Glomerular endothelial cell (primary cell): Measurements from ENCODE around the gene PPM1L. TPM values are rescaled to one million over a fixed set of nuclear protein-coding genes. Genes with fewer than 3 reads are reported as not detected.

ENCODE experiments used
- DNase-seq: peaks from one replicate; pipeline ENCODE4 v3.0.0-alpha.2; 2011; ENCODE audit warnings: low read depth, low spot score; ENCODE audit errors: extremely low read depth
- total RNA-seq: library from RNA; depleted of rRNA; stranded (reverse); fragments of >200 nt; gene quantifications from 2 replicates; pipeline ENCODE4 v1.2.3, GENCODE V29; 2015

Gene PPM1L
- total RNA-seq, 1 donor from 2014 or later, result 3.2 TPM

DNA sequence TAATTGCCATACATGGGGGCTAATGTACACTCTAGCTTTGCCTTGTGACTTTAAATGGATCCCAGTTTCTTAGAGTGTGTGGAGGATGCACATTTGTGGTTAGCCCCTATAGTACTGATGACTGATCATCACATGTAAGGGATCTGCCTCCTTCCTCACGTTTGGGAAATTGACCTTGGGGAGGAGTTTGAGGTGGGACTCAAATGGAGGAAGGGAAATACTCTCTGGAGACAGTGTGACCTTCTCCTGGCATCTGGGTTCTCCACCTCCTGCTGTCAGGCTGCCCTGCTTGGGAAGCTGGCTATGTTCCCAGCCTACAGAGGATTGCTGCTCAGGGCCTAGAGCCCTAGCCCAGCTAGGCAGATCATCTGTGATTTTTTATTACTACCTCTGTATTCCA is 48.7 kb downstream of the PPM1L start:
- no peak for DNase-seq

DNA sequence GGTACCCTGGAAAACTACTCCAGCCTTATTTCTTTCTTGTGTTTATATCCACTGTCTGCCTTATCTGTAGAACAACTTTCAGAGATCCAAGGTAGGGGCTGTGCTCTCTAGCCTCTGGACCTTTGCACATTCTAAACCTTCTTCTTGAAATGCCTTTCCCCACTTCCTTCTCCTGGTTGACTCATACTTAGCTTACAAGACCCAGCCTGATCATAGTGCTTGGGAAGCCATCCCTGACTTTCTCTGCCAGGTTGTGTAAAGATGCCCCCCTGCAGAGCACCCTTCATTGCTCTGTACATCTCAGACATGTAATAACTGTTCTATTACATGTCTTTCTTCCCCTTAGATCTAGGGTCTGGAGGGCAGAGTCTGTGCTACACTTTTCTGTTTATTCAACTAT is 50.1 kb downstream of the PPM1L start:
- DNase-seq, result no peak

DNA sequence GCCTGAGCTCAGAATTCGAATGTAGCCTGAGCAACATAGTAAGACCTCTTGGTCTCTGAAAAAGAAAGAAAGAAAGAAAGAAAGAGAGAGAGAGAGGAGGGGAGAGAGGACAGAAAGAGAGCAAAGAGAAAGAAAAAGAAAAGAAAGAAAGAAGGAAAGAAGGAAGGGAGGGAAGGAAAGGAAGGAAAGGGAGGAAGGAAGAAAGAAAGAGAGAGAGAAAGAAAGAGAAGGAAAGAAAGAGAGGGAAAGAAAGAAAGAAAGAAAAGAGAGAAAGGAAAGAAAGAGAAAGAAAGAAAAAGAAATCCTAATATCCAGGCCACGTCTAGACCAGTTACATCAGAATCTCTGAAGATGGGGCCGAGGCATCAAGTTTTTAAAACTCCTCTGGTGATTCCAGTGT is 50.7 kb downstream of the PPM1L start:
- no peak for DNase-seq

DNA sequence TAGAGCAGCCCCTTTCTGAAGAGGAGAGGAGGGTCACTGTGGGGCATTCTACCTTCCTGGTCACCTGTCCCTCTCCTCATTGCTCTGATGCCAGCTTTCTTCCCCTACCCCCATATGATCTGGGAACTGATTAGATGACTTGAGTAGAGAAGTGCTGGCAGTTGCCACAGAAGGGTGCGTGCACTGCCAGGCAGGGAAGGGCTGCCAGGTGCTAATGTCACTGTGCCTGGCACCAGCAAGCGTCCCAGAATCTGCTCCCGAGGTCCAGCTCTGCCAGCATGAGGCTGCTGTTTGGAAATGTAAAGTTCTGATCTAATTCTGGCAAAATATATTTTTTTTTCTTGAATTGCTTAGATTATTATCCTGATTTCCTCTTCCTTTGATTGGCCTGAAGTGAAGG is 52.8 kb downstream of the PPM1L start:
- no peak for DNase-seq

DNA sequence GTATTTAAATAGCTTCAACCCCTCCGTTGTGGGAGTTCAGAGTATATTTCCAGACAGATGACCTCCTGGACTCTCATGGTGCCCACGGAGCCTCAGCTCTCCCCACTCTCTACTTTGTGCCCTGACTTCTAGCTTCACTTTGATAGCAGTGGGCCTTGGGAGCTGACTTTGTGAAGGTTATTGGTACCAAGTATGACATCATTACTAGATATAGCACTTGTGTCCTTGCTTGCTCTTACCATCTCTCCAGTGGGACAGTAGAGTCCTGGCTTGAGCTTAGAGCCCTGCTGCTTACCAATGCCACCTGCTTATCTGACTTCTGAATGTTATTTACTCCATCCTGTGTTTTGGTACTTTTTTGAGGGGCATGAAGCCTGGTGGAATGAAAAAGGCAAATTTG is 53.4 kb downstream of the PPM1L start:
- no peak for DNase-seq

DNA sequence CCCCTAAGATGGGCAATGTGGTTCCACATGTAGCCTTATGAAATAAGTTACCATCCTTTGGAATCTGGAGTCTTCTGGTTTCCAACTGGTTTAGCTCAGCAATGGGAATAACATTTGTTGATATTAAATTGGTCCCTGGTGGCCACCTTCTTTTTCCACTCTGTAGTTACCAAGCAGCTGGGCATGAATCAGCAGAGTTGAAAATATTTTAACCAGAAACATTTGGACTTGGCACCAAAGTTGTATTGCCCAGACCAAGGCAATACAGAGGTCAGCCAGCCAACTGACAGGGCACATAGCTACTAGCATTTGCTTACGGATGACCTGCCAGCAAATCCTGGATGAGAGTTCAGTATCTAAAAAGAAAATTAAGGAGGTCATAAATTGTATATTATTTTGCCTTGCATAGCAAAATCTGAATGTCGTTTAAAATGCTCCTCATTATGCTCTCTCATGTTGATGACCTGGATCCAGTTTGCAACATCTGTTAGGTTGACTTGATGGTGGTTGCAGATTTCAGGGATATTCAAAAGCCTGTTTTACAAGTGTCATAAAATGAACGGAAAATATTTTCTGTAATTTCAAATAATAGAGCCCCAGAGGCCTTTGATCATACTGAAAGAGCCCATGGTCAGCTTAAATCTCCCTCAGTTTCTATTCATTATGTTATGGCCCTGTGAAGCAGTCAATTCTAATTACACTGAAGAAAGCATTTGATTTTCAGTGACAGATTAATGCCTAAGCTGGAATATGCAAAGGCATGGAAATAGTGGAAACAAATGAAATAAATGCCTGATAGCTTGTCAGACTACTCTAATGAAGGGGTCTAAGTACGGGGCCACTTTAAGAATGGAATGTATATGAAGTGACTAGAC is 54.6 kb downstream of the PPM1L start:
- no peak for DNase-seq

DNA sequence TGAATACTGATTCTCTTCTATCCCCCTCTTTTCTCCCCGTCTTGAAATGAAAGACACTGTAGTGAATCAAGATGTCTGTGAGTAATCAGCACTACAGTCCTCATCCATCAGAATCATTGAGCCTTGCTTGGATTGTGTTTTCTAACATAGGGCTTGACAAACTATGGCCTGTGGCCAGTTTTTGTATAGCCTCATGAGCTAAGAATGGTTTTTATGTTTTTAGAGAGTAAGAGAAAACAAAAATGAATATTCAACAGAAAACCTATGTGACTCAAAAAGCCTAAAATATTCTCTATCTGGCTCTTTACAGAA is 55.2 kb downstream of the PPM1L start:
- DNase-seq, result no peak

DNA sequence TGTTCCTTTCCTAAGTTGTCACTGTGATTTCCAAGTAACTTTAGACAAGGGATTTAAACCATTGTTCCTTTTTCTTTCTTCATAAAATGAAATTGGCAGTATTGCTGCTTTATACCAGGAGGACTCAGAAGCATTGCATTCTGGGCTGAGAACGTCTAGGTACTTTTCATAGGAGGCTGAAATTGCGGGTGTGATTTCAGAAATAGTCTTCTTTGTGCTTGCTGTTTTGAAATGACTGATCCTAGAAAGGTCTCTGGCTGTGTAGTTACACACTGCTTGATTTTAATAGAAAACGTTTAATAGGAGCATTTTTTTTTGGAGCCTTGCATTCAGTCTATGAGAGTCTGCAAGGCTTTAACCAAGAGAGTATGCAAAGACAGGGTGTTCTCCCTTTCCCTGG is 56.3 kb downstream of the PPM1L start:
- no peak for DNase-seq

DNA sequence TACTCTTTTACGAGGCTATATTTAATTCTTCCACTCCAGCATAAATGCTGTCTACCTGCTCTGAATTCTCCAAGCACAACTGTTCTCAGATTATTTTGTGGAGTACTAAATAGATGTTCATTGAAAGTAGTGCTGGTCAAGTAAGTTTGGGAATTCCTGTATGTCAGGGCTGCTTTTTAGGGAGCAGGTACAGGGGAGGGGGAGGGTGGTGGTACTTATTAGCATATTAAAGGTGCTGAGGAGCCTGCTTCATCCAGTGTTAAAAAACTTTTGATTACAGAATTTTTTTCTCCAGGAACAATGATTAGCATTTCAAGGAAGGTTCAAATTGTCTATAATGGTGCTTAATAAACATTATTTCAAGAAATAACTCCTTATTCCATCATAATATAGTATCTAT is 59.2 kb downstream of the PPM1L start:
- DNase-seq, result no peak

DNA sequence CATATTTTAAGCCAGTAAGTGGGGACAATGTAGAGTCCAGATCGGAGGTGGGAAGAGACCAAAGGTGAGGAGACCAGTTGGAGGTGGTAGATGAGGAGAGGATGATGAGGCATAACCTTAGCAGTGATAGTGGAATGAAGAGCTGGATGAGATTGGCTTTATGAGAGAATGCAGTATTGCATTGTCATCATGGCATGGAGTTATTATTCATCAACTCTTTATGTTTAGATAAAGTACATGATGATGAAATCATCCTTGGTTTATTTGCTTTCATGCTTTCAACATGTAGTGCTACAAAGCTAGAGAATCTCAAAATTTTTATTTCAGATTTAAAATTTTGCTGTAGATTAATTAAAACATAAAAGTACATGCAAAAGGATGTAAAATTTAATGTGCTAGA is 64.0 kb downstream of the PPM1L start:
- DNase-seq, result no peak

DNA sequence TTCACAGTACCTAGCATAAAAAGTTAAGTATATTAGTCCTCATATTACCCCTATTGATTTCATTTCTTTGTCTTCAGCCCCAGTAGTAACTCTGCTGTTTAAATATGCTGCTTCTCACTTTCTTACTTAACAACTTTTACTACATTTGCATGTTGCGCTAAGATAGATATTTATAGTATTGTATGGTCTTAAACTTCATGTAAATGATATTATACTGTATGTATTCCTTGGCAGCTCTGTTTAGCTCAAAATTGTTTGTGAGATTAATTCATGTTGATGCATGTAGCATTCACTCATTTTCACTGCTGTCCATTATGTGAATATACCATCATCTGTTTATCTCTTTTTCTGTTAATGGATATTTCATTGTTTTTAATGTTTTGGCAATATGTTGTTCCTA is 64.4 kb downstream of the PPM1L start:
- no peak for DNase-seq

DNA sequence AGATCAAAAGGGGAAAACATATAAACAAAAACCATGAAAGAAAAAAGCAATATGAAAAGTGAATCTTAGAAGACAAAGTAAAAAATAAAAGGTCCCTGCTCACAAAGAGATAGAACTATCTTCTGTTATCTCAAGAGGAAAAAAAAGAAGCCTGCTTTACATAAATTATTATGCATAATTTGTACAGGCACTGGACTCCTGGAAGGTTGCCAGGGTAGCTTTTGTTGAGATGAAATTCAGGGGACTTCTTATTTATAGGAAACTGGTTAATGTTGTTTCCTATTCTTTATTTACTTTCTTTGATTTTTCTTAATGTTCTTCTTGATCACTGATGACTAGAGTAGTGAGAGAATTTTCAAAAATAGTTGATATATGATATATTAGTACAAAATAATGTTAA is 66.9 kb downstream of the PPM1L start:
- no peak for DNase-seq

DNA sequence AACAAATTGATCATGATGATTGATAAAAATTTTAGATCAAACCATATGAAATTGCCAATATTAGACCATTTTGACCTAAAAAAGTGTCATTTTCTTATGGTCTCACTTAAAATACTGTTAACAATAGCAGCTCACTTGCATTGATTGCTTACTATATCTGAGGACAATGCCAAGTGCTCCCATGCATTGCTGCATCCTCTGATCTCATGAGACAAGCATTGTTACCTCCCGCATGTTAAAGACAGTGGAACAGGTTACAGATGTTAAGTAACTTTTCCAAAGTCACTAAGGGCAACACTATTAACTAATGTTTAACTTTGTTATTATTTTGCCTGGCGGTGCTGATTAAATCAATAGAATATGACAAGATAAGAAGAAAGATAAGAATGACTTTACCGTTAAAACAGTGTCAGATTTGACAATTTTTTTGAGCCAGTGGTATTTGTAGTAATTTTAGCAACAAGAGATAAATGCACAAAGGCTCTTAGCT is 69.3 kb downstream of the PPM1L start:
- no peak for DNase-seq

DNA sequence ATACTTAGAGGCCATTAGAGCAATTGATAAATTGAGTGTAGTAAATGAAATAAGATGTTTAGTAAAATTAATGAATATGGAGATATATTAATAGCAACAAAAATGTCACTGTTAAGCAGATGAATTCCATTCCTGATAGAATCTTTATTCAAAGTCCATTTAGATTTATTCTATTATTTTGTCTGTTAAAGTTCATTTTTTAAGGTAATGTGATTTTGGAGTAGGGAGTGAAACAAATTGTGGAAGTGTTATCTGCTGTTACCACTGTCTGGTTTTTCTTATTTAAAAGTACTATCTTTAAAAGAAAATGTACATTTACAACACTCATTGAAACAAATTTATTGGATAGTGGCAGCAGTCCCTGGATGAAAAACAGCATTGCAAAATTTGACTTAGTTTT is 70.4 kb downstream of the PPM1L start:
- no peak for DNase-seq

DNA sequence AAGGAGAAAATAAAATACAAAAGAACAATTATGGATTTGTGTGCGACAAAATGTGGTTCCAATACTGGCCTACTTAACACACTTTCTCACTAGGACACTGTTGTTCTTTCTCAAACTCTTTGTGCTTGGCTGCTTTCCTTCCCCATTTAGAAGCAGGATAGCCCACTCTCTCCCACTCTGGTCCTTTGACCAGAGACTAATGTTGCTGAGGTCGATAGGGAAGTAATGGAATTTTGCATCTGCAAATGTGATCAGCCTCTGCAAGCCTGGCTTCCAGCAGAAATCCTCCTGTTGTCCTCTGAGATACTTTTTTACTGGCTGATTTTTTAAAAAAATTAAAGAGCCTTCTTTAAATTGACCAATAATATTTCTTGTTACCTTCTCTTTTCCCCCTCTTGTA is 71.0 kb downstream of the PPM1L start:
- no peak for DNase-seq

DNA sequence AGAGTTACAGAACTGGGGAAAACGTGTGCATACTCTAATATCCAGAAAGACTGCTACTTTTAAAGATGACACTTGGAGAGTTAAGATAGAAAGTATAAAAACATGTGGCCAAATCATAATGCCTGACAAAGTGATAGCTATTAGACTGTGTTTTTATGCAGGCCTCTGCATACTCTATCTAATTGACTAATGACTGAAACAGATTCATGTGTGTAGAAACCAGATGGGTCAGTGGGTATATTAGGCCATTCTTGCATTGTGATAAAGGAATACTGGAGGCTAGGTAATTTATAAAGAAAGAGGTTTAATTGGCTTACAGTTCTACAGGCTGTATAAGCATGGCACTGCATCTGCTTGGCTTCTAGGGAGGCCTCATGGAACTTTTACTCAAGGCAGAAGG is 71.5 kb downstream of the PPM1L start:
- no peak for DNase-seq

DNA sequence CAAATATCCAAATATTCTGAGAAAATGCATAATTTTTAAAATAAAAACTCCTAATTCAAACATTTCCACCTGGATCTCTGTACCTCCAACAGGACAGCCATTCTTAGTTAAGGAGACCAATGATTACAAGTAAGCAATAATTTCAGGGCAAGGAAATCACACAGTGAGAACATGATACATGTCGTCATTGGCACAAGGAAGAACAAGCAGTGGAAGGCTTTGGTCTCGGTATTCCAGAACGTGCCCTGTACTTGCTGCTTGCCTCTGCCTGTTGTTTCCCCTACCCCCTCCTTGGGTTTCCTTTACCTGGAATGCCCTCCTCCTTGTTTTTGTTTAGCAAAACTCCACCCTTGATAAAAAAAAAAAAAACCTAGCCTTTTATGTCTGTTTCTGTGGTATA is 72.8 kb downstream of the PPM1L start:
- DNase-seq, result no peak

DNA sequence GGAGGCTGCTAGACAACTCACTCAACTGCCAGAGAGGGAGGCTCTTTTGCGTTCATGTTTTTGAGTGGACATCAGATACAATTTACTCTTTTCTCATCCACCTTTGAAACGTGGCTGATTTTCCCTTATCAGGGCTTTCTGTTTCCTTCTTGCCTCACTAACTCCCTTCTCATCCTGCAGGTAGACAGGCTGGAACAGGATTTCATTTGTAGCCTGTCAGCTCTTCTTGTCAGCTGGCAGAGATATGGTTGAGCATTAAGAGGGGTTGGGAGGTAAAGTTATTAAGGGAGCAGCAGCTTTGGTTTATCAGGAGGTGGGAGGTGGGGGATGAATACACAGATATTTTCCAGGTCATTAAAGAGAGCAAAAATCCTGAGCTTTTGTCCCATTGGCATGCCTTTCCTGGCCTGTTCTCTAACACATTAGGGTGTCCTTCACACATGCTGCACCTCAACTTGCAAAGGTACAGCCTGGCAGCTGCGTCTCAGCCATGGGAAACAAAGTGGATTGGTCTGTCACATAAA is 73.5 kb downstream of the PPM1L start:
- DNase-seq, result no peak

DNA sequence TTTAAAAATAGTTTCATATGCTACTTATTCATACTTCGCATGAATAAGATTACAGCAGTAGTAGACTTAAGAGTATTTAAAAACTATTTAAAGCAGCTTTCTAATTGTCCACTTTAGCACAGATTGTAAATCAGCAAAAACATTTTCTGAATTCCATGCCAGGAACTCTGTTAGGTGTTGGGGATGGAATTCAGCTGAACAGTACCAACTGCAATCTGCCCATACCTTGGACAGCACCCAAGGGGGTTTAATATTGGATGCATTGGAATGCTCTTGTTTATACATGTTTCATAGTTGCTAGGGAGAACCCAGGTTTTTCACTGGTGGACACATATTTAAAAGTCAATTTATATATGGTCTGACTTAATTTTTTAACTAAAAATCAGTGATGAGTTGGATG is 74.8 kb downstream of the PPM1L start:
- DNase-seq, result no peak

DNA sequence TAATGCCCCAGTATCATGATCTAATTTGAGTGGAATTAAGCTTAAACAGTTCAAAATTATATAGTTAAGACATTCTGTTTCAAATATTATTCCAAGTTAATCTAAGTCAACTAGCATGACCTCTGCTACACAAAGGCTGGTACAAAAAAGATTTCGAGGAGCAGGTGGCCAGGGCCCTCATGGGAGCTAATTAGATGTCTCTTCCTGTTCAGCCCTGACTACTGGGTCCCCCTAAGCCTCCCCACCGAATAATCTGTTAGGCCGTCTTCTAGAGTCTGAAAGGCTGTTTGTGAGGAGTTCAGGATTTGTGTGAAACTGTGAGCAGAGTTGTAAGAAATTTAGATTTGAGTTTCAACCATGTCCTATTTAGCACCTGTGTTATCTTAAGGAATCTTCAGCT is 75.4 kb downstream of the PPM1L start:
- DNase-seq, result no peak

DNA sequence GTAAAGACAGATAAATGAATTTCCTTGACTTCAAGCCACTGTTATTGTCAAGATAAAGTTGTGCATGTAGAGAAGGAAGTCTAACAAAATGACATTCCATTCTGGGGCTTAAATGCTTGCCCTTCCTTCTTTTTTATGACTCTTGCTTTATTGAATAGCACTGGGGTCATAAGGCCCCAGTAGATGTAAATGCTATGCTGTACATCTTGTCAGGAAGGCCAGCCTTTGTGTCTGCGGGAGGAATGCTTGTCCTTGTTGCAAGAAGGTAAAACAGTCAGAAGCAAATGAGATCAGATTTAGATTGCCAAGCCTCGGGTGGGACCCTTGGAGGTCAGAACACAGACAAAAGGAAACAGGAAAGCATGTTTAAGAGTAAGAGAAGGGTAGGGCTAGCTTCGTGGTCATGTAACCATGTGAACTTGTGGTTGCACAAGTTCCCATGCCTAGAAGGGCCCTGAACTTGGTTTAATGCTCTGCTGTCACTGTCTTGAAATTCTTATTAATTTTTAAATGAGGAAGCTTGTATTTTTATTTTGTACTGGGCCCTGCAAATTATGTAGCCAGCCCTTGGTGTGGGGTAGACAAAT is 81.5 kb downstream of the PPM1L start:
- no peak for DNase-seq

DNA sequence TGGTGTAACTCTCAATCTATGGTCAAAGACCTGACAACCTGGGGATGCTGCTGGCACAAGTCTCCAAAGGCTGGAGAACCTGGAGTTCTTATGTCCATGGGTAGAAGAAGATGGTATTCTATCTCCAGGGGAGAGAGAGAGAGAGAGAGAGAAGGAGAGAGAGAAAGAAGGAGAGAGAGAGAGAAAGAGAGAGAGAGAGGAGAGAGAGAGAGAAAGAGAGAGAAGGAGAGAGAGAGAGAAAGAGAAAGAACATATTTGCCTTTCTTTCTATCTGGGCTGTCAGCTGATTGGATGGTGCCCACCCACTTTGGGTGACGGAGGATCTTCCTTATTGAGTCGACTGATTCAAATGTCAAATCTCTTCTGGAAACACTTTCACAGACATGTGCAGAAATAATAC is 84.6 kb downstream of the PPM1L start:
- no peak for DNase-seq
